HG03064 (cell line): Measurements from ENCODE around the gene ABCF2.

Source experiments
- ATAC-seq: cut with Tn5 transposase; IDR thresholded peaks from one replicate; pipeline ENCODE4 v1.9.1; 2021; ENCODE audit warnings: low read depth; ENCODE audit not compliant: unreplicated experiment

The ABCF2 gene

GRCh38 chr7:151198945-151199848 lies 27.8 kb downstream of the ABCF2 start:
- no peak for ATAC-seq

- no peak for ATAC-seq
These were observed 29.1 kb downstream of the ABCF2 start for GRCh38 chr7:151197932-151198331.

DNA sequence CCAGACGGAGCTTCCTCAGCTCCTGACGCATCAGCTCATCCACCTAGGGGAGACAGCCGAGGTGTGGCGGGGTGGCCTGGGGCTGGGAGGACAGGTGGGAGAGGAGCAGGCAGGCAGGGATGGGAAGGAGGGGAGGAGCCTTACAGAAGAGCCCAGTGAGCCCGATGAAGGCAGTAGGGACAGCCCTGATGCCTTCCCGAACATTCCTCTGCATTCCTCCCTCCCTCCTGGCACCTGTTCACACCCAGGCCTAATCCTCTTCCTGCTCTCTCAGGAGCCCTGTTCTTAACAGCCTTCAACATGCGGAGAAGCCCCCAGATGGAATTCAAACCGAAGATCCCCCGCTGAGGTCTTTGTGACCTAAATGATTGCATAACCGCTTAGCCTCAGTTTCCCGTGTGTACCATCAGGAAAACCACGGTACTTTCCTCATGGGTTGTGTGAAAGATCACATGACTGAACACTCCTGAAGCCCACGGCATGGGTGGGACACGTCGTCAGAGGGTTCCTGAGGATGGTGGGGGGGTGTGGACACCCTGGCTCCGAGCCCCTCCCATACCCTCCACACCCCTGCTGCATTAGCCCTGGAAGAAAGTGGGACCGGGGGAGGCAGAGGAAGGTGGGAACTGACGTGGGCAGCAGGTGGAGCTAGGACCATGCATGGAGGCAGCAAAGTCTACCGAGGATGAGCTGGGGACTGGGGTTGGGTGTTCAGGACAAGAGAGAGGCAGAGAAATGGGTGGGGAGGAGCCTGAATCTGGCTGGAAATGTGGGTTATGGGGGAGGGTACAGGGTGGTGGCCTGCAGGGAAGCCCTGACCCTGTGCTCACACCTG lies 31.2 kb downstream of the ABCF2 start:
- ATAC-seq: no peak

GRCh38 chr7:151194188-151194587 lies 32.8 kb downstream of the ABCF2 start:
- no peak for ATAC-seq

DNA sequence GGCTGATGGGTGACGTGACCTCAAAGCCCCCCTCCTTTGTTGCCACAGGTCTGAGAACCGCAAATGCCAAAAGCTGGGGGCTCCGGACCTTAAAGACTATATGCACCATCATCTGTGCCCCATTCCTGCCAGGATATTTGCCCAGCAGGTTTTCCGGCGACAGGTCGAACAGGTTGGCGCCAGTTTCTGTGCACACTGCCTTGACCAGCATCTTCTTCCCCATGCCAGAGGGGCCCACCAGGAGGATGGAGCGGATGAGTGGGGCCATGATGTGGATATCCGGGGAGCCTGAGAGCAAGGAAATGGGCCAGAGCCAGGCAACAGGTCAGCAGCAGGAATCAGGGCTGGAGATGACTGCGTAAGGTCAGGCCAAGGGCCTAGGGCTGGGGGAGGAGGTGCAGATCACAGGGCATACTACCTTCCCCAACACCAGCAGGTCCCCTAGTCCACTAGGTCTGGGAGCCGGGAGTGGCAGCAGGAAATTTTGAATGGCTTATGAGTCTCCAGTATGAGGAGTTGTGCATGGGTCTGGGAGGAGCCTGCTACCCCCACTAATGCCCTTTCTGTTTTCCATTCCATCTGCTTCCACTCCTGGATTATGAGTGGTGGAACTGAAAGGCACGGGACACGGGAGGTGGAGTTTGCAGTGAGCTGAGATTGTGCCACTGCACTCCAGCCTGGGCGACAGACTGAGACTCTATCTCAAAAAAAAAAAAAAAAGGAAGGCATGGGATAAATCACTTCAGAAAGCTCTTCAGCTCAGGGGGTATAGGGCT lies 33.6 kb downstream of the ABCF2 start:
- no peak for ATAC-seq

GRCh38 chr7:151192002-151192539 lies 34.9 kb downstream of the ABCF2 start:
- no peak for ATAC-seq

GRCh38 chr7:151191544-151191943 lies 35.5 kb downstream of the ABCF2 start:
- ATAC-seq: no peak

DNA sequence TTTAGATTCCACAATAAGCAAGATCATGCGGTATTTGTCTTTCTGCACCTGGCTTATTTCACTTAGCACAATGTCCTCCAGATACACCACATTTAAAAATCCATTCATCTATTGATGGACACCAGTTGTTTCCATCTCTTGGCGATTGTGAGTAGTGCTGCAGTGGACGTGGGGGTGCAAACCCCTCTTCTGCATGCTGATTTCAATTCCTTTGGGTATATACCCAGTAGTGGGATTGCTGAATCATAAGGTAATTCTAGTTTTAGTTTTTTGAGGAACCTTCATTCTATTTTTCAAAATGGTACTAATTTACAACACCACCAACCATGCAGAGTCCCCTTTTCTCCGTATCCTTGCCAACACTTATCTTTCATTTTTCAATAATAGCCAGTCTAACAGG lies 38.0 kb downstream of the ABCF2 start:
- no peak for ATAC-seq

DNA sequence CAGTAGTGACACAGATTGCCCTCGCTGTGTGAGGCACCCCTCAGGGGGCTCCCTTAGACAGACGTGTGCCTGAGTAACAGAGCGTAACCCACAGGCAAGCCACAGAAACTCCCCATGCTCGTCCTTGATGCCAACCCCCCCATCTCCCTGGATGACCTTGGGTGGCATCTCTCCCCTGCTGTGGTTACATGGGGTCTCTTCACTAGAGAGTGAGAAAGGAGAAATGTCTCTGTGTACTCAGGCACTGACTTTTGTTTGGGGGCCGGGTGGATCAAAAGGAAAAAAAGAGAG lies 38.8 kb downstream of the ABCF2 start:
- no peak for ATAC-seq

DNA sequence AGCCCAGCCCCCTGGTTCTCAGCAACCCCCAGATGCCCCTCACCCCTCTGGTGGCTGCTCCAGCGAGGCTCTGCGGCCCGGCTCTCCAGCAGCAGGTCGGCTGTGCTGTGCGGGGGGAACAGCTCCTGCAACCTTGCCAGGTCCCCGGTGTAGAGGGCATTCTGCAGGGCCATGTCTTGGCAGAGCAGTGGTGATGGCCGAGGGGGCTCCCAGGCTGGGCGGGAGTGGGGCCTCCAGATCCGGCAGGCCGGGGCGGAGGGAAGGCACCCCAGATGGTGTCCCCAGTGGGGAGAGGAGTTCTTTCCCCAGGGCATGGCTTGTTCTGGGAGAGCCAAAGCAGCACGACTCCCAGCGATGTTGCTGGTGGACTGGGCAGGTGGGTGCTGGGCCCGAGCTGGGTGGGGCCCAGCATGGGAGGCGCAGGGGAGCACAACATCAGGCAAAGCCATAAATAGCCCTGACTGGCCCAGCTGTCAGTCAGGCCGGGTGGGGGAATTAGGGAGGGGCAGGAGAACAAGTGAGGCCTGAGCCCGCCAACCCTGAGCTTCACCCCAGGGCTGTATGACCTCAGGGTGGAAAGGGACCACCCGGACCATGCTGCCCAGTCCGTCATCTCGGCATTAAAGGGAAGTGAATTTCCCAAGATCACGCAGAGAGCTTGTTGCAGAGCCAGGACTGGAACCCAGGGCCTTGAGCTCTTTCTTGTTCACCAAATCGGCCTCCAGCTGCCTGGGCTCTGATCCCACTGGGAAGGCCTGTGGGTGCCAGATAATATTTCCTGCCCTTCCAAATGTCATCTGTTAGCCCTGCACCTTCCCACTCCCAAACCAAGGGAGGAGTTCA lies 39.4 kb downstream of the ABCF2 start:
- no peak for ATAC-seq

GRCh38 chr7:151186640-151187408 lies 40.2 kb downstream of the ABCF2 start, which contains the start of gene ASB10:
Gene ASB10 (minus strand): TSS chr7:151187250. CDS start chr7:151187130, 120 bp downstream.
- ATAC-seq: no peak

DNA sequence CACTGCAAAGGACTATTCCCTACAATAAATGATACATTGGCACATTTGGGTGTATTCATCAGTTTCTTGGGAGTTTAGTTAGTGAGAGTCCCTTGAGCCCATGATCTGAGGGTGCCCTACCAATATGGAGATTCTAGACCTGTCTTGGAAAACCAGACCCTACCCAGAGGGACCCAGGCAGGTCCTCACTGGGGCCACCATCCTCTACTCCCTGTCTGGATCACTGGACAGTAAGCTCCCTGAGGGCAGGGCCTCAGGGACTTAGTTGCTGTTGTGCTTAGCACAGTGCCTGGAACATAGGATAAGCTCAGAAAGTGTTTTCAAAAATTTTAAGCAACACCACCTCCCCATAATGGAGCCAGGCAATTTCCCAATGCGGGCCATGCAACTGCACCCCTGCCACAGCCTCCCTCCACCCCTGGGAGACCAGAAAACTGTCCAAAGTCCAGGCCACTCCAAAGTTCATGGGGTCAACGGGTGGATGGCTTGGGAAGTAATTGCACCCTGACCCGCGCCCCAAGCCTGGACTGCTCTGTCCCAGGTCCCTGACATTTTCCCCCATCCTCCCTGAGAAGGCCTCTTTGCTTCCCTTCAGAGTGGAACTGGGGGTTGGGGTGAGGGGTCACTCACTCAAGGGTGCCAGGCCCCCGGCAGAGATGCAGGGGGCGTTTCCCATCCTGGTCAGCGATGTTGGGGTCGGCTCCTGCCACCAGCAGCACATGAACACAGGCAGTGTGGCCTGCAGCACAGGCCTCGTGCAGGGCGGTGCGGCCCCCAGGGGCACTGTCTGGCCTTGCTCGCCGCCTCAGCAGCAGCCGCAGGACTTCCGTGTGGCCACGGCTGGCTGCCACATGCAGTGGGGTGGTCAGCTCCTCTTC lies 41.0 kb downstream of the ABCF2 start:
- ATAC-seq: no peak

- no peak for ATAC-seq
These were observed 46.0 kb downstream of the ABCF2 start for GRCh38 chr7:151181011-151181431.

DNA sequence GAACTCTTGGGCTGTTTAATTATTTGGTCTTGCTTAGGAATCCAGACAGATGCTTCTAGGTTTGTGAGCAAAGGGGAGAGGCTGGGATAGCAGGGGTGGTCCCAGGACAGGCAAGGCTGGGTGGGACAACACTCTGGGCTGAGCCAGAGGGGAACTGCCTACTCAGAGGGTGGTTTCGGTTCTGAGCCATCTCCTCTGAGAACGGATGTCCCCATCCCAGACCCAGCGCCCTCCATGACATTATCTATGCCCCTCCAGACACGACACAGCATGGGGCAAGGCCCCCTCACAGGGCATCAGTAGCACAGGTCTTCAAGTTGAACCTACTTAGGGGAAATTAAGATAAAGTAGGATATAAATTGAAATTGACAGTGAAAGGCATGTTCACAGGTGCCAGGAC lies 47.1 kb downstream of the ABCF2 start:
- no peak for ATAC-seq

- no peak for ATAC-seq
These were observed 47.6 kb downstream of the ABCF2 start for GRCh38 chr7:151179287-151179860.

DNA sequence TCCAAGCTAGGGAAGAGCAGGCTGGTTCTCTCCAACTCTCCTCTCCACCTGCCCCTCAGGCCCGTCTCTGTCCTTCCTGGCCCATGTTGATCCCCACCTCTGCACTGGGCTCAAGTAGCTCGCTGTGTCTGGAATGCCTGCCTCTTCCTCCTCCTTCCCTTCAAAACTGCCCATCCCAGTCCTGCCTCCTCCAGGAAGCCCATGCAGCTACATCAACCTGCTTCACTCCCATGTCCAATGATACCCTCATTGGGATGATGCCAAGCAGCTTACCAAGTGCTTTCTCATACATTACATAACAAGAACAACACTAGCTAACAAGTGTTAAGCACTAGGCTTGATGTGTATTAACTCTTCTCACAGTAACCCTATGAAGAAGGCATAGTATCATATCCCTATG lies 48.2 kb downstream of the ABCF2 start:
- ATAC-seq: no peak

DNA sequence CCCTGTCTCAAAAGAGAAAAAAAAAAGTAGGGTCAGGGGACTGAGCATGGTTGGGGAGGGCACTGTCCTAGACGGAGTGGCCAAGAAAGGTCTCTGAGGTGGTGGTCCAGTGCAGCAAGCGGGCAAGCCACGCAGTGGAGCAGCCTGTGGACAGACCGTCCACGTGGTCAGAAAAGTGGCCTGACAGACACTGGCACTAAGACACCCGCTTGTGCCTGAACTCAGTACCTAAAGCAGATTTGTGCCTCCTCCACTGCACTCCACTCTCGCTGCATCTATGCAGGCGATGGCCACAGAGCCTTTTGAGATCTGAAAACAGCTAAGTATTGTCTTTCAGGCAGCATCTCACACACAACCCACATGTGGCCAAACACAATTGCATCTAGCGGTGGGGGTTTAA lies 48.8 kb downstream of the ABCF2 start:
- no peak for ATAC-seq

DNA sequence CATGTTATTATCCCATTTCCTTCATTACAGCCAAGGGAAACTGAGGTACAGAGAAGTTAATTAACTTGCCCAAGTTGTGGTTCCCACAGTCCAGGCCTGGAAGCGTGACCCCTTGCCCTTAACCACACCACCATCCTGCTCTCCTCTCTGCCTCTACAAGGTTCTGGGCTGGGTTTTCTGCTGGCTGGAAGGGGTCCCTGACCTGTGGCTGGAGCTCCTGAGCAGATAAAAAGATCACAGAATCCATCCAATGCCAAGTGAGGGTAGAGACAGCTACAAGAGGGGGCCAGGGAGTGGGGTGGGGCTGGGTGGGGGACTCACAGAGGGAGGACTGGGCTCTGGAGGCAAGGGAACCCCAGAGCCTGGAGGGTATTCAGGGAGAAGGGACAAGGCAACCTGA lies 49.7 kb downstream of the ABCF2 start:
- ATAC-seq: no peak
